OCI-LY7 (cell line): ENCODE results near the gene CTNNA2.

Source experiments
- CTCF ChIP-seq: fragments of 200-600 bp; sonication (generic); conservative IDR thresholded peaks from 2 replicates; pipeline ENCODE4 v1.5.1; 2014; ENCODE audit warnings: mild to moderate bottlenecking, antibody characterized with exemption, low read length, moderate library complexity, mixed read lengths
- EZH2phosphoT487 ChIP-seq: fragments of 200-600 bp; sonication (generic); IDR thresholded peaks from 2 replicates; pipeline ENCODE4 v1.6.1; 2018; ENCODE audit warnings: low read depth, borderline replicate concordance, mild to moderate bottlenecking, mixed run types, antibody characterized with exemption, low read length, moderate library complexity, mixed read lengths

GRCh38 chr2:79695248-79695647 lies 182.4 kb downstream of the CTNNA2 start:
- no peak for TF ChIP-seq CTCF
- no peak for TF ChIP-seq EZH2phosphoT487
